Measurements from ENCODE around the gene BGLAP. TPM values are rescaled to one million over a fixed set of nuclear protein-coding genes. Genes with fewer than 3 reads are reported as not detected.

The BGLAP gene
- 1 to 10 TPM in 1 of 4 donors, under 1 TPM in 1, not detected in 2; 0.48 to 3.9 TPM for polyA plus RNA-seq
- long read RNA-seq, donor 1: 0 reads
- long read RNA-seq, donor 2, partial matches to known transcripts: 0 of 1 reads
- long read RNA-seq, donor 2, other reads (novel, unspliced or antisense): 0 of 1 reads
- long read RNA-seq, donor 3, partial matches to known transcripts: 0 of 1 reads
- long read RNA-seq, donor 3, other reads (novel, unspliced or antisense): 0 of 1 reads
- long read RNA-seq, donor 4: 0 reads
- long read RNA-seq, donor 5: 0 reads
- long read RNA-seq, donor 6: 0 reads
- long read RNA-seq, donor 7: 0 reads
- long read RNA-seq, donor 8: 0 reads
- long read RNA-seq, donor 9: 0 reads
- long read RNA-seq, donor 10: 0 reads

DNA sequence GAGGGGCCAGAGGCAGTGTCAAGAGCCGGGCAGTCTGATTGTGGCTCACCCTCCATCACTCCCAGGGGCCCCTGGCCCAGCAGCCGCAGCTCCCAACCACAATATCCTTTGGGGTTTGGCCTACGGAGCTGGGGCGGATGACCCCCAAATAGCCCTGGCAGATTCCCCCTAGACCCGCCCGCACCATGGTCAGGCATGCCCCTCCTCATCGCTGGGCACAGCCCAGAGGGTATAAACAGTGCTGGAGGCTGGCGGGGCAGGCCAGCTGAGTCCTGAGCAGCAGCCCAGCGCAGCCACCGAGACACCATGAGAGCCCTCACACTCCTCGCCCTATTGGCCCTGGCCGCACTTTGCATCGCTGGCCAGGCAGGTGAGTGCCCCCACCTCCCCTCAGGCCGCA, at the start of gene BGLAP:
TSS of gene BGLAP (plus strand) at position 259 of the 400 bp plus-strand sequence. CDS start at position 307, 48 bp downstream.
- no peak for DNase-seq
- Histone ChIP-seq H3K4me3 (ENCODE audit: low read depth in 1 of 3, low read length in 3 of 3) (no peak within 1 kb of the TSS), H3K4me1 (ENCODE audit: control insufficient read depth in 3 of 3, insufficient read depth in 2 of 3, low read depth in 1 of 3, low read length in 2 of 3) (peaks cover 0 to 7% (median 0%) of the 10 kb centered on the region in 3 donors), H3K27me3 (ENCODE audit: control insufficient read depth in 3 of 3, insufficient read depth in 3 of 3, low read length in 3 of 3) (peaks cover 0 to 18% (median 6%) of the 10 kb centered on the region in 3 donors), H3K27ac (ENCODE audit: low read depth in 1 of 3, low read length in 2 of 3) (no peak within 1 kb of the TSS), H3K9me3 (ENCODE audit: control insufficient read depth in 2 of 2, insufficient read depth in 1 of 2, low read depth in 1 of 2, low read length in 1 of 2) (no peaks in the 10 kb centered on the region), H3K36me3 (ENCODE audit: control insufficient read depth in 3 of 3, insufficient read depth in 2 of 3, low read depth in 1 of 3, low read length in 3 of 3) (peaks cover 5 to 66% (median 9%) of the 10 kb centered on the region in 3 donors)
- WGBS, 3 donors: 77 to 88% (median 81%) methylated on average over 12 to 14 of the region's 14 CpGs
- FAIRE-seq: no peak

- DNase-seq: no peak
- Histone ChIP-seq H3K27me3 (ENCODE audit: control insufficient read depth in 3 of 3, insufficient read depth in 3 of 3, low read length in 3 of 3) (no peaks in the 10 kb centered on the region), H3K9me3 (ENCODE audit: control insufficient read depth in 2 of 2, insufficient read depth in 1 of 2, low read depth in 1 of 2, low read length in 1 of 2) (peaks cover 0 to 17% of the 10 kb centered on the region in 2 donors), H3K36me3 (ENCODE audit: control insufficient read depth in 3 of 3, insufficient read depth in 2 of 3, low read depth in 1 of 3, low read length in 3 of 3) (peaks cover 0 to 14% (median 2%) of the 10 kb centered on the region in 3 donors), H3K4me1 (ENCODE audit: control insufficient read depth in 3 of 3, insufficient read depth in 2 of 3, low read depth in 1 of 3, low read length in 2 of 3) (peaks cover 3 to 51% (median 6%) of the 10 kb centered on the region in 3 donors), H3K4me3 (ENCODE audit: low read depth in 1 of 3, low read length in 3 of 3) (peak overlapping the region; percentile 34 to 97 (median 39)), H3K27ac (ENCODE audit: low read depth in 1 of 3, low read length in 2 of 3) (peak overlapping the region; percentile 71 to 90 (median 76))
- FAIRE-seq: no peak
- 78 to 93% (median 89%) methylated on average over 7 of the region's 7 CpGs for WGBS, 3 donors
Observed at GRCh38 chr1:156193208-156193487, 48.8 kb upstream of the BGLAP start.

- Histone ChIP-seq H3K9me3 (ENCODE audit: control insufficient read depth in 2 of 2, insufficient read depth in 1 of 2, low read depth in 1 of 2, low read length in 1 of 2) (peaks cover 0 to 11% of the 10 kb centered on the region in 2 donors), H3K27me3 (ENCODE audit: control insufficient read depth in 3 of 3, insufficient read depth in 3 of 3, low read length in 3 of 3) (no peaks in the 10 kb centered on the region), H3K4me1 (ENCODE audit: control insufficient read depth in 3 of 3, insufficient read depth in 2 of 3, low read depth in 1 of 3, low read length in 2 of 3) (peaks cover 3 to 57% (median 6%) of the 10 kb centered on the region in 3 donors), H3K27ac (ENCODE audit: low read depth in 1 of 3, low read length in 2 of 3) (peak within 1 kb of the TSS; percentile 71 to 90 (median 76)), H3K4me3 (ENCODE audit: low read depth in 1 of 3, low read length in 3 of 3) (peak within 1 kb of the TSS; percentile 65 to 97 (median 71)), H3K36me3 (ENCODE audit: control insufficient read depth in 3 of 3, insufficient read depth in 2 of 3, low read depth in 1 of 3, low read length in 3 of 3) (peaks cover 0 to 14% (median 2%) of the 10 kb centered on the region in 3 donors)
- 2 to 4% (median 2%) methylated on average over 59 of the region's 59 CpGs for WGBS, 3 donors
- FAIRE-seq: peak; percentile 75
- DNase-seq: peak; percentile 99 to 100
Observed at GRCh38 chr1:156193488-156194299, 48.3 kb upstream of the BGLAP start, which contains the start of gene SLC25A44. TSS of gene SLC25A44 (plus strand) at chr1:156194104. CDS start at chr1:156199848, 5,744 bp downstream.

GRCh38 chr1:156194300-156194652, 47.7 kb upstream of the BGLAP start:
- Histone ChIP-seq H3K9me3 (ENCODE audit: control insufficient read depth in 2 of 2, insufficient read depth in 1 of 2, low read depth in 1 of 2, low read length in 1 of 2) (peaks cover 0 to 5% of the 10 kb centered on the region in 2 donors), H3K27ac (ENCODE audit: low read depth in 1 of 3, low read length in 2 of 3) (peak overlapping the region in 2 of 3 donors; percentile 65 to 69), H3K4me3 (ENCODE audit: low read depth in 1 of 3, low read length in 3 of 3) (peak overlapping the region; percentile 65 to 97 (median 71)), H3K27me3 (ENCODE audit: control insufficient read depth in 3 of 3, insufficient read depth in 3 of 3, low read length in 3 of 3) (no peaks in the 10 kb centered on the region), H3K36me3 (ENCODE audit: control insufficient read depth in 3 of 3, insufficient read depth in 2 of 3, low read depth in 1 of 3, low read length in 3 of 3) (peaks cover 0 to 18% (median 2%) of the 10 kb centered on the region in 3 donors), H3K4me1 (ENCODE audit: control insufficient read depth in 3 of 3, insufficient read depth in 2 of 3, low read depth in 1 of 3, low read length in 2 of 3) (peaks cover 3 to 62% (median 8%) of the 10 kb centered on the region in 3 donors)
- no peak for FAIRE-seq
- DNase-seq: peak in 1 of 2 donors; percentile 24
- 8 to 13% (median 11%) methylated on average over 14 of the region's 14 CpGs for WGBS, 3 donors

GRCh38 chr1:156195853-156196252, 46.1 kb upstream of the BGLAP start:
- no peaks in the 10 kb centered on the region for H3K27me3 ChIP-seq (ENCODE audit: control insufficient read depth in 3 of 3, insufficient read depth in 3 of 3, low read length in 3 of 3)
- FAIRE-seq (no peak), DNase-seq (peak in 1 of 2 donors; percentile 29)
- no peak overlapping the region for H3K4me3 ChIP-seq (ENCODE audit: low read depth in 1 of 3, low read length in 3 of 3)
- no peak overlapping the region for H3K27ac ChIP-seq (ENCODE audit: low read depth in 1 of 3, low read length in 2 of 3)
- H3K36me3 ChIP-seq (ENCODE audit: control insufficient read depth in 3 of 3, insufficient read depth in 2 of 3, low read depth in 1 of 3, low read length in 3 of 3): peaks cover 3 to 34% (median 9%) of the 10 kb centered on the region in 3 donors
- 56 to 69% (median 63%) methylated on average over 4 of the region's 4 CpGs for WGBS, 3 donors
- H3K4me1 ChIP-seq (ENCODE audit: control insufficient read depth in 3 of 3, insufficient read depth in 2 of 3, low read depth in 1 of 3, low read length in 2 of 3): peaks cover 3 to 63% (median 8%) of the 10 kb centered on the region in 3 donors
- H3K9me3 ChIP-seq (ENCODE audit: control insufficient read depth in 2 of 2, insufficient read depth in 1 of 2, low read depth in 1 of 2, low read length in 1 of 2): no peaks in the 10 kb centered on the region

GRCh38 chr1:156196445-156196844, 45.5 kb upstream of the BGLAP start:
- peaks cover 3 to 61% (median 8%) of the 10 kb centered on the region in 3 donors for H3K4me1 ChIP-seq (ENCODE audit: control insufficient read depth in 3 of 3, insufficient read depth in 2 of 3, low read depth in 1 of 3, low read length in 2 of 3)
- peaks cover 3 to 38% (median 9%) of the 10 kb centered on the region in 3 donors for H3K36me3 ChIP-seq (ENCODE audit: control insufficient read depth in 3 of 3, insufficient read depth in 2 of 3, low read depth in 1 of 3, low read length in 3 of 3)
- no peaks in the 10 kb centered on the region for H3K9me3 ChIP-seq (ENCODE audit: control insufficient read depth in 2 of 2, insufficient read depth in 1 of 2, low read depth in 1 of 2, low read length in 1 of 2)
- no peak for FAIRE-seq
- H3K27ac ChIP-seq (ENCODE audit: low read depth in 1 of 3, low read length in 2 of 3): no peak overlapping the region
- H3K27me3 ChIP-seq (ENCODE audit: control insufficient read depth in 3 of 3, insufficient read depth in 3 of 3, low read length in 3 of 3): no peaks in the 10 kb centered on the region
- 58 to 76% (median 64%) methylated on average over 2 of the region's 2 CpGs for WGBS, 3 donors
- H3K4me3 ChIP-seq (ENCODE audit: low read depth in 1 of 3, low read length in 3 of 3): no peak overlapping the region
- DNase-seq: no peak

GRCh38 chr1:156198831-156199349, 43.1 kb upstream of the BGLAP start:
- Histone ChIP-seq H3K36me3 (ENCODE audit: control insufficient read depth in 3 of 3, insufficient read depth in 2 of 3, low read depth in 1 of 3, low read length in 3 of 3) (peaks cover 3 to 41% (median 12%) of the 10 kb centered on the region in 3 donors), H3K27ac (ENCODE audit: low read depth in 1 of 3, low read length in 2 of 3) (peak overlapping the region in 2 of 3 donors; percentile 9 to 88), H3K4me1 (ENCODE audit: control insufficient read depth in 3 of 3, insufficient read depth in 2 of 3, low read depth in 1 of 3, low read length in 2 of 3) (peaks cover 3 to 60% (median 10%) of the 10 kb centered on the region in 3 donors), H3K9me3 (ENCODE audit: control insufficient read depth in 2 of 2, insufficient read depth in 1 of 2, low read depth in 1 of 2, low read length in 1 of 2) (no peaks in the 10 kb centered on the region), H3K27me3 (ENCODE audit: control insufficient read depth in 3 of 3, insufficient read depth in 3 of 3, low read length in 3 of 3) (no peaks in the 10 kb centered on the region), H3K4me3 (ENCODE audit: low read depth in 1 of 3, low read length in 3 of 3) (no peak overlapping the region)
- DNase-seq: peak in 1 of 2 donors; percentile 77
- WGBS, 3 donors: 23 to 37% (median 29%) methylated on average over 5 of the region's 5 CpGs
- FAIRE-seq: no peak

- Histone ChIP-seq H3K9me3 (ENCODE audit: control insufficient read depth in 2 of 2, insufficient read depth in 1 of 2, low read depth in 1 of 2, low read length in 1 of 2) (no peaks in the 10 kb centered on the region), H3K4me3 (ENCODE audit: low read depth in 1 of 3, low read length in 3 of 3) (no peak overlapping the region), H3K27ac (ENCODE audit: low read depth in 1 of 3, low read length in 2 of 3) (no peak overlapping the region), H3K27me3 (ENCODE audit: control insufficient read depth in 3 of 3, insufficient read depth in 3 of 3, low read length in 3 of 3) (no peaks in the 10 kb centered on the region), H3K36me3 (ENCODE audit: control insufficient read depth in 3 of 3, insufficient read depth in 2 of 3, low read depth in 1 of 3, low read length in 3 of 3) (peaks cover 3 to 51% (median 13%) of the 10 kb centered on the region in 3 donors), H3K4me1 (ENCODE audit: control insufficient read depth in 3 of 3, insufficient read depth in 2 of 3, low read depth in 1 of 3, low read length in 2 of 3) (peaks cover 0 to 53% (median 10%) of the 10 kb centered on the region in 3 donors)
- DNase-seq (no peak), FAIRE-seq (no peak)
- WGBS, 3 donors: 95 to 97% (median 96%) methylated on average over 8 of the region's 8 CpGs
Observed at GRCh38 chr1:156200044-156200443, 41.9 kb upstream of the BGLAP start.
